Endothelial cell (in vitro differentiated cells): ENCODE results near the gene OBI1. TPM values are rescaled to one million over a fixed set of nuclear protein-coding genes. Genes with fewer than 3 reads are reported as not detected.

Experiments
- DNase-seq: peaks from one replicate; pipeline ENCODE4 v3.0.0; 2021; ENCODE audit warnings: low spot score
- H3K27ac Mint-ChIP-seq: one replicate; pipeline ENCODE4 v1.8.0; 2021; ENCODE audit warnings: mixed read lengths, inconsistent platforms; ENCODE audit not compliant: unreplicated experiment
- H3K27me3 Mint-ChIP-seq: one replicate; pipeline ENCODE4 v1.8.0; 2021; ENCODE audit warnings: mild to moderate bottlenecking, moderate library complexity, mixed read lengths, inconsistent platforms; ENCODE audit not compliant: unreplicated experiment
- H3K36me3 Mint-ChIP-seq: one replicate; pipeline ENCODE4 v1.8.0; 2021; ENCODE audit warnings: mild to moderate bottlenecking, low read depth, mixed read lengths, inconsistent platforms; ENCODE audit not compliant: unreplicated experiment
- H3K4me1 Mint-ChIP-seq: one replicate; pipeline ENCODE4 v1.8.0; 2021; ENCODE audit warnings: mild to moderate bottlenecking, mixed read lengths, inconsistent platforms; ENCODE audit not compliant: unreplicated experiment
- H3K4me3 Mint-ChIP-seq: one replicate; pipeline ENCODE4 v1.8.0; 2021; ENCODE audit warnings: mild to moderate bottlenecking, mixed read lengths, inconsistent platforms; ENCODE audit not compliant: unreplicated experiment
- H3K9me3 Mint-ChIP-seq: one replicate; pipeline ENCODE4 v1.8.0; 2021; ENCODE audit warnings: mixed read lengths, inconsistent platforms; ENCODE audit not compliant: unreplicated experiment
- long read RNA-seq: library from polyadenylated mRNA; unstranded; transcript quantifications from one replicate; pipeline ENCODE4 v2.0.0, GENCODE V29; 2020; ENCODE audit not compliant: unreplicated experiment
- total RNA-seq: library from RNA; stranded (reverse); fragmentation: NEBNext Ultra II Directional; extraction: Animal tissue kit (Norgen Biotek cat#: 25700); gene quantifications from one replicate; pipeline ENCODE4 v1.2.1, GENCODE V29; 2021; ENCODE audit not compliant: unreplicated experiment
- TF ChIP-seq, protein P1 (sequence below): fragments of 200-600 bp; sonication (generic); IDR thresholded peaks from one replicate; pipeline ENCODE4 v1.5.0; 2021; ENCODE audit warnings: antibody characterized with exemption; ENCODE audit not compliant: unreplicated experiment

The OBI1 gene, protein sequence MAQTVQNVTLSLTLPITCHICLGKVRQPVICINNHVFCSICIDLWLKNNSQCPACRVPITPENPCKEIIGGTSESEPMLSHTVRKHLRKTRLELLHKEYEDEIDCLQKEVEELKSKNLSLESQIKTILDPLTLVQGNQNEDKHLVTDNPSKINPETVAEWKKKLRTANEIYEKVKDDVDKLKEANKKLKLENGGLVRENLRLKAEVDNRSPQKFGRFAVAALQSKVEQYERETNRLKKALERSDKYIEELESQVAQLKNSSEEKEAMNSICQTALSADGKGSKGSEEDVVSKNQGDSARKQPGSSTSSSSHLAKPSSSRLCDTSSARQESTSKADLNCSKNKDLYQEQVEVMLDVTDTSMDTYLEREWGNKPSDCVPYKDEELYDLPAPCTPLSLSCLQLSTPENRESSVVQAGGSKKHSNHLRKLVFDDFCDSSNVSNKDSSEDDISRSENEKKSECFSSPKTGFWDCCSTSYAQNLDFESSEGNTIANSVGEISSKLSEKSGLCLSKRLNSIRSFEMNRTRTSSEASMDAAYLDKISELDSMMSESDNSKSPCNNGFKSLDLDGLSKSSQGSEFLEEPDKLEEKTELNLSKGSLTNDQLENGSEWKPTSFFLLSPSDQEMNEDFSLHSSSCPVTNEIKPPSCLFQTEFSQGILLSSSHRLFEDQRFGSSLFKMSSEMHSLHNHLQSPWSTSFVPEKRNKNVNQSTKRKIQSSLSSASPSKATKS
- 28.0 TPM for total RNA-seq
- long read RNA-seq, transcript RNF219-201 (6 exons, 3,529 nt): major isoform, 18 of 26 reads
- long read RNA-seq, partial matches to known transcripts: 4 of 26 reads
- long read RNA-seq, other reads (novel, unspliced or antisense): 4 of 26 reads

DNA sequence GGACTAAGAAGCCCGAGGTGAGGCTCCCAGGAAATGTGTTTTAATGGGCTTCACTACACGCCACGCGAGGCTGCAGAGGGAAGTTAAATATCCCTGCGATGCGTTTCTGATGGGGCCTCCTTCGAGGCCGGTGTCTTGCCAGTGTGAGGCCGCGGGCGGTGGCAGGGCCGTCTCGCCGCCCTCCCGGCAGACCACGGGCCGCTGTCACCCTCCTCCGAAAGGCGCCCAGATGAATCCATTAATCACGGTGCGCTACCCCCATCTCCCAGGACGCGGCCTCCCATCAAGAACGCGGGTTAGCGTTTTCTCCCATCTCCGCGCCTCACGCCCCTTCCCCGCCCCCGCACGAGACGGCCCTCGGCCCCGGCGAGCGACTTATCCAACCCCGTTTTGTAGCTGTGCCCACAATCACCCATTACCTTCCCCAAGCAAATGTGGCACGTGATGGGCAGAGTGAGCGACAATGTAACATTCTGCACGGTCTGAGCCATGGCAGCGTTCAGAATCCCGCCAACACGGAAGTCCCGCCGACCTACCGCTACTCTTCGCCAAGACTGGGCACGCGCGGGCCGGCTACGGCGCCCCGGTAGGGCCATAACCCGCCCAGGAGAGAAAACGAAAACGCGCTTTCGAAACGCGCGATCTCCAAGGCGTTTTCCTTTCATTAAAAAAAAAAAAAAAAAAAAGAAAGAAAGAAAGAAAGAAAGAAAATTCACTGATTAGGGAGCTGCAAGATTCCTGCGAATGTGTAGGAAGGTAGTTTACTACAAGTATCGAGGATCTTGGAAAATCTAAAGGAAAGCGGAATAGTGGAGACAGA is at the start of gene OBI1:
Gene OBI1, minus strand, starts transcription at position 526 of the 820 bp plus-strand sequence. Its CDS starts 35 bp downstream, at position 491.
- peak within 1 kb of the TSS; percentile 99 for H3K4me3 Mint-ChIP-seq
- no peaks in the 10 kb centered on the region for H3K9me3 Mint-ChIP-seq
- TF ChIP-seq, protein P1, sequence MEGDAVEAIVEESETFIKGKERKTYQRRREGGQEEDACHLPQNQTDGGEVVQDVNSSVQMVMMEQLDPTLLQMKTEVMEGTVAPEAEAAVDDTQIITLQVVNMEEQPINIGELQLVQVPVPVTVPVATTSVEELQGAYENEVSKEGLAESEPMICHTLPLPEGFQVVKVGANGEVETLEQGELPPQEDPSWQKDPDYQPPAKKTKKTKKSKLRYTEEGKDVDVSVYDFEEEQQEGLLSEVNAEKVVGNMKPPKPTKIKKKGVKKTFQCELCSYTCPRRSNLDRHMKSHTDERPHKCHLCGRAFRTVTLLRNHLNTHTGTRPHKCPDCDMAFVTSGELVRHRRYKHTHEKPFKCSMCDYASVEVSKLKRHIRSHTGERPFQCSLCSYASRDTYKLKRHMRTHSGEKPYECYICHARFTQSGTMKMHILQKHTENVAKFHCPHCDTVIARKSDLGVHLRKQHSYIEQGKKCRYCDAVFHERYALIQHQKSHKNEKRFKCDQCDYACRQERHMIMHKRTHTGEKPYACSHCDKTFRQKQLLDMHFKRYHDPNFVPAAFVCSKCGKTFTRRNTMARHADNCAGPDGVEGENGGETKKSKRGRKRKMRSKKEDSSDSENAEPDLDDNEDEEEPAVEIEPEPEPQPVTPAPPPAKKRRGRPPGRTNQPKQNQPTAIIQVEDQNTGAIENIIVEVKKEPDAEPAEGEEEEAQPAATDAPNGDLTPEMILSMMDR: no peak
- DNase-seq: peak; percentile 91
- peaks cover 53% of the 10 kb centered on the region for H3K4me1 Mint-ChIP-seq
- no peaks in the 10 kb centered on the region for H3K27me3 Mint-ChIP-seq
- H3K27ac Mint-ChIP-seq: peak within 1 kb of the TSS; percentile 74
- H3K36me3 Mint-ChIP-seq: no peaks in the 10 kb centered on the region

DNA sequence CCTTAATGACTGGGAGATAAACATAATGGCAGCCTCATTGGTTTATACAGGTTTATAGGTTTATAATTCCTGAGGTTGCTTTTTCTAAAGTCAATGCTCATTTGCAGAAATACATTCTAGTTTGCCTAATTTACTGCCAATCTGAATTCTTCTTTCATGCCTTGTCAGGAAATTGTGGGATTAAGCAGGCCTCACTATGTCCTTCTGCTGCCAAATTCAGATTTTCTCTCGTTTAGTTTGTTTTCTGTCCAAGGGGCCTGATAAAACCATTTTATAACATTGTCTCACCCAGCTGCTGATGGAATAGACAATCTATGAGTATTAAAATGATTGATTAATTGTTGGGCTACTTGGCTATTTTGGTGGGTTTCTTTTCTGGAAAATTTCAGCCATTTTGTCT is 42.4 kb upstream of the OBI1 start:
- no peaks in the 10 kb centered on the region for H3K4me1 Mint-ChIP-seq
- no peak for DNase-seq
- H3K27me3 Mint-ChIP-seq: peaks cover 1% of the 10 kb centered on the region
- H3K4me3 Mint-ChIP-seq: no peak overlapping the region
- H3K36me3 Mint-ChIP-seq: no peaks in the 10 kb centered on the region
- H3K27ac Mint-ChIP-seq: no peak overlapping the region
- no peaks in the 10 kb centered on the region for H3K9me3 Mint-ChIP-seq
- TF ChIP-seq, protein P1: no peak

DNA sequence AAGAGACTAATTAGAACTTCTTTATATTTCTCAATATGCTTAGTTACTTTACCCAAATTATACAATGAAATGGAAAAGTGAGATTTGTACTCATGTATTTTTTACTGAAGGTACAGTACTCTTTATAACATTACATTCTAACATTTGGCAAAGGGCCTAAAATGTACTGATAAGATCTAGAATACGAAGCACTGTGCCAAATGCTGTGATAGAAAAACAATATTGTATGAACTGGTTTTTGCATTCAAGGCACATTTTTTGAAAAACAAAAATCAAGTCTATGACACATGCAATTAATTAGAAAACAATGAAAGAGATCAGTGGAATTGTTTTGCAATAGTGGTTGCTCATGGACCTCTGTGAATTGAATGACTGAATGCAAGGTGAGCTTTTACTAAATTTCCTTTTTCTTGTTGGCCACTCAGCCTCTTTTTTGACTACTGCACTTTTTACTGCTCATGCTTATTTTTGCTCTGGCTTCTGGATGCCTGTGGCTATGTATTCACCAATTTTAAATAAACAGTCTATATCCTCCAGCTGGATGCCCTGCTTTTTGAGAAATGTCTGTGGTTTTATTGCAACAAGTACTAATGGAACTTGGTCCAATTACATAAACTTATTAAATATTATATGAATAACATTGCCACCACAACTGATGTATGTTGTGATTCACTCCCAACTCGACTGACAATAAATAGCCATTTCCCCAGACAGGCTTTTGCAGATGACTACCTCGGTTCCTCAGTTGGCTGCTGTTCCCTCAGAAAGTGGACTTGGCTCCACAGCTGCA is 41.4 kb upstream of the OBI1 start:
- Mint-ChIP-seq H3K4me1 (no peaks in the 10 kb centered on the region), H3K27ac (no peak overlapping the region), H3K9me3 (no peaks in the 10 kb centered on the region), H3K27me3 (peaks cover 2% of the 10 kb centered on the region), H3K4me3 (no peak overlapping the region), H3K36me3 (no peaks in the 10 kb centered on the region)
- no peak for DNase-seq
- TF ChIP-seq, protein P1: no peak

DNA sequence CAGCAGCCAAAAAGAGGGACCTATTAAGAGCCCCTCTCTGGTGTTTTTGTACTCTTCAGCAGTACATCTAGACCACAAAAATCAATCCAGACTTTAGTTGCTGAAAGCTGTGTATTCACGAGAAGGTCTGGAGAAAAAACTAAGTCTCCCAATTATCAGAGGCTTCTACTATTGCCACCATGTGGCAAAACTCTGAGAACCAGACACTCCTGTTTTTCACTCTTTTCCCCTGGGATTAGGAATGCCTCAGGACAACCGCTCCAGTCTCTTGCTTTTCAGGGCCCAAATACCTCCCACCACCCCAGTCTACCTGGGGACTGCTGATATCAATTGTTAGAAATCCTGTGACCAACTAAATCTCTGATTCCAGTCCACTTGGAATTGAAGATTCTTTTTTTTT is 30.1 kb upstream of the OBI1 start:
- H3K27me3 Mint-ChIP-seq: no peaks in the 10 kb centered on the region
- TF ChIP-seq, protein P1: no peak
- no peak overlapping the region for H3K4me3 Mint-ChIP-seq
- DNase-seq: no peak
- H3K27ac Mint-ChIP-seq: no peak overlapping the region
- no peaks in the 10 kb centered on the region for H3K9me3 Mint-ChIP-seq
- H3K4me1 Mint-ChIP-seq: no peaks in the 10 kb centered on the region
- no peaks in the 10 kb centered on the region for H3K36me3 Mint-ChIP-seq
